ENCODE results near the gene TAS2R40. TPM values are rescaled to one million over a fixed set of nuclear protein-coding genes. Genes with fewer than 3 reads are reported as not detected.

TAS2R40 gene
- polyA plus RNA-seq, 3 donors = 0.54 TPM; not detected in 2

DNA sequence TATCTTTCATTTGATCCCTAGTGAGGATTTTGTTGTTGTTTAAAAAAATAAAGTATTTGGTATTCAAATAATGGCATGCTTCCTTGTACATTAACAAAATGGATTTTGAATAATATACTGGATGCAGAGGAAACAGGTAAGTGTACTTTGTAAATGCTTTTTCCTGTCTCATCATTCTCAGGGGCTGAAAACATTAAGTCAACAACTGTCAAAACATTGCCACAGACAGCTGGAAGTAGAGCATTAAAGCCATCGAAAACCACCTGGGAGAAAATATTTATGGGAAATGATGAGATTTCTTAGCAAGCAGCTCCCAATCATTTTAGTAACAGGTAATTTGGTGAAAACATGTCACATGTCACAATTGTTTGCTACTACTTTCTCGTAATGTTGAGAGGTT lies 28.0 kb upstream of the TAS2R40 start:
- no peak overlapping the region for H3K4me3 Mint-ChIP-seq
- Histone ChIP-seq H3K27me3 (ENCODE audit: control insufficient read depth in 2 of 2, insufficient read depth in 2 of 2, low read length in 2 of 2) (no peaks in the 10 kb centered on the region), H3K27ac (ENCODE audit: low read depth in 1 of 2, low read length in 2 of 2) (no peak overlapping the region), H3K9ac (ENCODE audit: insufficient read depth, low read length, poor library complexity, severe bottlenecking) (no peak overlapping the region), H3K79me2 (ENCODE audit: insufficient read depth, low read length) (no peaks in the 10 kb centered on the region), H3K4me3 (replicated peaks in 1 of 3; ENCODE audit: low read depth in 2 of 3, low read length in 3 of 3) (no peak overlapping the region), H4K20me1 (ENCODE audit: insufficient read depth, low read length) (no peaks in the 10 kb centered on the region), H3K36me3 (replicated peaks in 1 of 2; ENCODE audit: control insufficient read depth in 1 of 2, insufficient read depth in 2 of 2, low read length in 2 of 2) (no peaks in the 10 kb centered on the region), H3K4me1 (ENCODE audit: control insufficient read depth in 1 of 2, insufficient read depth in 2 of 2, low read length in 2 of 2) (no peaks in the 10 kb centered on the region), H3K9me3 (replicated peaks in 1 of 2; ENCODE audit: control insufficient read depth in 1 of 2, insufficient read depth in 1 of 2, low read length in 2 of 2) (no peaks in the 10 kb centered on the region), H2AFZ (ENCODE audit: insufficient read depth, low read depth, low read length, poor library complexity, severe bottlenecking) (no peak overlapping the region), H3K4me2 (replicated peaks; ENCODE audit: extremely low read depth, low read length, poor library complexity, severe bottlenecking) (no peak overlapping the region)
- DNase-seq = no peak
- H3K36me3 Mint-ChIP-seq = peaks cover 0 to 6% of the 10 kb centered on the region in 2 donors
- no peaks in the 10 kb centered on the region for H3K4me1 Mint-ChIP-seq
- TF ChIP-seq, protein P1, sequence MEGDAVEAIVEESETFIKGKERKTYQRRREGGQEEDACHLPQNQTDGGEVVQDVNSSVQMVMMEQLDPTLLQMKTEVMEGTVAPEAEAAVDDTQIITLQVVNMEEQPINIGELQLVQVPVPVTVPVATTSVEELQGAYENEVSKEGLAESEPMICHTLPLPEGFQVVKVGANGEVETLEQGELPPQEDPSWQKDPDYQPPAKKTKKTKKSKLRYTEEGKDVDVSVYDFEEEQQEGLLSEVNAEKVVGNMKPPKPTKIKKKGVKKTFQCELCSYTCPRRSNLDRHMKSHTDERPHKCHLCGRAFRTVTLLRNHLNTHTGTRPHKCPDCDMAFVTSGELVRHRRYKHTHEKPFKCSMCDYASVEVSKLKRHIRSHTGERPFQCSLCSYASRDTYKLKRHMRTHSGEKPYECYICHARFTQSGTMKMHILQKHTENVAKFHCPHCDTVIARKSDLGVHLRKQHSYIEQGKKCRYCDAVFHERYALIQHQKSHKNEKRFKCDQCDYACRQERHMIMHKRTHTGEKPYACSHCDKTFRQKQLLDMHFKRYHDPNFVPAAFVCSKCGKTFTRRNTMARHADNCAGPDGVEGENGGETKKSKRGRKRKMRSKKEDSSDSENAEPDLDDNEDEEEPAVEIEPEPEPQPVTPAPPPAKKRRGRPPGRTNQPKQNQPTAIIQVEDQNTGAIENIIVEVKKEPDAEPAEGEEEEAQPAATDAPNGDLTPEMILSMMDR (IDR thresholded peaks at IDR 0.05) = no peak
- peaks cover 3 to 10% (median 7%) of the 10 kb centered on the region in 7 donors for H3K9me3 Mint-ChIP-seq
- WGBS (ENCODE audit: insufficient coverage) = no CpG with 5 or more reads among the region's 2 CpGs
- intact Hi-C loops (cut with micrococcal nuclease) = no loop called here
- H3K27ac Mint-ChIP-seq = no peak overlapping the region
- H3K27me3 Mint-ChIP-seq (ENCODE audit: low read depth in 3 of 3) = no peaks in the 10 kb centered on the region

DNA sequence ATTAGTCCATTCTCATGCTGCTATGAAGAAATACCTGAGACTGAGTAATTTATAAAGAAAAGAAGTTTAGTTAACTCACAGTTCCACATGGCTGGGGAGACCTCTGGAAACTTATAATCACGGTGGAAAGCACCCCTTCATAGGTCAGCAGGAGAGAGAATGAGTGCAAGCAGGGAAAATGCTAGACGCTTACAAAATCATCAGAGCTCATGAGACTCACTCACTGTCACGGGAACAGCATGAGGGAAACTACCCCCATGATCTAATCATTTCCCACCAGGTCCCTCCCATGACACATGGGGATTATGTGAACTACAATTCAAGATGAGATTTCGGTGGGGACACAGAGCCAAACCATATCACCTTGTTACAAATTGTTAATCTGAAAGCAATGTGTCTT lies 22.8 kb upstream of the TAS2R40 start:
- Histone ChIP-seq H3K36me3 (replicated peaks in 1 of 2; ENCODE audit: control insufficient read depth in 1 of 2, insufficient read depth in 2 of 2, low read length in 2 of 2) (no peaks in the 10 kb centered on the region), H3K9ac (ENCODE audit: insufficient read depth, low read length, poor library complexity, severe bottlenecking) (no peak overlapping the region), H2AFZ (ENCODE audit: insufficient read depth, low read depth, low read length, poor library complexity, severe bottlenecking) (no peak overlapping the region), H3K9me3 (replicated peaks in 1 of 2; ENCODE audit: control insufficient read depth in 1 of 2, insufficient read depth in 1 of 2, low read length in 2 of 2) (no peaks in the 10 kb centered on the region), H3K4me3 (replicated peaks in 1 of 3; ENCODE audit: low read depth in 2 of 3, low read length in 3 of 3) (no peak overlapping the region), H3K27ac (ENCODE audit: low read depth in 1 of 2, low read length in 2 of 2) (no peak overlapping the region), H4K20me1 (ENCODE audit: insufficient read depth, low read length) (no peaks in the 10 kb centered on the region), H3K79me2 (ENCODE audit: insufficient read depth, low read length) (no peaks in the 10 kb centered on the region), H3K4me2 (replicated peaks; ENCODE audit: extremely low read depth, low read length, poor library complexity, severe bottlenecking) (no peak overlapping the region), H3K27me3 (ENCODE audit: control insufficient read depth in 2 of 2, insufficient read depth in 2 of 2, low read length in 2 of 2) (no peaks in the 10 kb centered on the region), H3K4me1 (ENCODE audit: control insufficient read depth in 1 of 2, insufficient read depth in 2 of 2, low read length in 2 of 2) (no peaks in the 10 kb centered on the region)
- H3K27me3 Mint-ChIP-seq (ENCODE audit: low read depth in 3 of 3) = no peaks in the 10 kb centered on the region
- H3K4me1 Mint-ChIP-seq = peaks cover 4% of the 10 kb centered on the region
- intact Hi-C loops (cut with micrococcal nuclease) = no loop called here
- peaks cover 7 to 18% (median 12%) of the 10 kb centered on the region in 7 donors for H3K9me3 Mint-ChIP-seq
- DNase-seq = no peak
- H3K4me3 Mint-ChIP-seq = no peak overlapping the region
- peaks cover 0 to 8% of the 10 kb centered on the region in 2 donors for H3K36me3 Mint-ChIP-seq
- TF ChIP-seq, protein P1 (IDR thresholded peaks at IDR 0.05) = no peak
- no CpG with 5 or more reads among the region's 4 CpGs for WGBS (ENCODE audit: insufficient coverage)
- H3K27ac Mint-ChIP-seq = no peak overlapping the region

All from CD14-positive monocyte (primary cell).